ENCODE data around the gene LAG3.

Gene LAG3

GRCh38 chr12:6826734-6827436 lies 54.6 kb downstream of the LAG3 start:
- no peak for TF ChIP-seq JUND (IDR thresholded peaks at IDR 0.05; ENCODE audit: low read depth)
- DNase-seq (ENCODE audit: low read depth in 1 of 2, low spot score in 1 of 2), result no peak
- in situ Hi-C loops (cut with HindIII; ENCODE audit: low pct_unique_long_range_greater_than_20kb, low sequenced_read_pairs), result no loop called here

GRCh38 chr12:6827437-6827911 lies 55.2 kb downstream of the LAG3 start:
- TF ChIP-seq JUND (IDR thresholded peaks at IDR 0.05; ENCODE audit: low read depth), result no peak
- peak in 1 of 2 experiments; percentile 54 for DNase-seq (ENCODE audit: low read depth in 1 of 2, low spot score in 1 of 2)
- in situ Hi-C loops (cut with HindIII; ENCODE audit: low pct_unique_long_range_greater_than_20kb, low sequenced_read_pairs), result no loop called here
